ENCODE data around the gene TAP1. TPM values are rescaled to one million over a fixed set of nuclear protein-coding genes. Genes with fewer than 3 reads are reported as not detected.

Gene TAP1
- total and polyA plus RNA-seq, 2 of the 4 experiments (the other 2 are of a cell fraction): 20.1 to 27.6 TPM

DNA sequence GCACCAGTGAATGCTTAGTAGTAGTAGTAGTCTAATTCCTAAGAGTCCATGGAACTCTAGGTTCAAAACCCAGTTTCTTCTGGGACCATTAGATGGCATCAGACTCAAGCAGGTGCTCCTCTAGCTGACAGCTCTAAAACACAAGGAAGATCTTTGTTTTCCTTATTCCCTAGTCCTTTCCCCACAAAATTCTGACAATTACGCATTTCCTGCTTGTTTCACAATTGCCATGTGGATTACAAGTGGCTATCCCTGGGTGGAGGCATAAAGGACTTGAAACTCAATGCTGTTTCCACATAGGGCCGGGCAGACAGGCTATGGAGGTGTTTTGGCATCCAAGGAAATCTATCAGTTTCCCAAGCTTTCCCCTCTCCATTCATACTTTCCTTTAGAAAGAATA is 27.5 kb downstream of the TAP1 start:
- H2BK120ac ChIP-seq (ENCODE audit: low read depth, low read length): no peak overlapping the region
- no peak overlapping the region for H3K18ac ChIP-seq (ENCODE audit: low read depth, low read length)
- no peak overlapping the region for H4K5ac ChIP-seq (ENCODE audit: low read depth, low read length)
- peak; percentile 55 for DNase-seq
- H3K79me1 ChIP-seq (ENCODE audit: low read depth in 1 of 2, low read length in 2 of 2): no peaks in the 10 kb centered on the region
- H3K4ac ChIP-seq (ENCODE audit: low read depth, low read length): no peak overlapping the region
- no peak overlapping the region for H2BK5ac ChIP-seq (ENCODE audit: low read depth, low read length, poor library complexity, severe bottlenecking)
- H3K9me1 ChIP-seq (ENCODE audit: insufficient read depth, low read length): no peaks in the 10 kb centered on the region
- dilution Hi-C loops (cut with HindIII; ENCODE audit: low sequenced_read_pairs, unreplicated experiment) (no loop called here), intact Hi-C loops (cut with micrococcal nuclease) (loop anchor here (1.0 kb wide), 1 partner anchor 42 kb away; no protein-coding TSS in a partner anchor), in situ Hi-C loops (cut with MboI; ENCODE audit: low sequenced_read_pairs) (no loop called here)
- TF ChIP-seq CHD1 (IDR thresholded peaks at IDR 0.05; ENCODE audit: low read depth, low read length) (no peak), CEBPB (IDR thresholded peaks at IDR 0.05; ENCODE audit: low read depth, low read length) (peak; percentile 32; the same call in 1 of the 2 replicates), MAFK (IDR thresholded peaks at IDR 0.05; ENCODE audit: low read depth, low read length) (no peak), POLR2A (IDR thresholded peaks at IDR 0.05; ENCODE audit: low read depth, low read length) (no peak), SMC3 (IDR thresholded peaks at IDR 0.05; ENCODE audit: low read depth, low read length) (no peak), MAZ (IDR thresholded peaks at IDR 0.05; ENCODE audit: borderline replicate concordance, low read depth, low read length) (no peak), NFE2L2 (IDR thresholded peaks at IDR 0.05; ENCODE audit: low read depth, low read length) (no peak), RCOR1 (IDR thresholded peaks at IDR 0.05; ENCODE audit: insufficient replicate concordance, low read length) (no peak), RFX5 (IDR thresholded peaks at IDR 0.05; ENCODE audit: low read depth, low read length) (no peak), RAD21 (IDR thresholded peaks at IDR 0.05; ENCODE audit: low read length) (peak; percentile 47), MXI1 (IDR thresholded peaks at IDR 0.05; ENCODE audit: borderline replicate concordance, low read depth, low read length) (no peak), FOS (IDR thresholded peaks at IDR 0.05; ENCODE audit: low read depth, low read length) (no peak), BHLHE40 (IDR thresholded peaks at IDR 0.05; ENCODE audit: low read depth, low read length) (no peak), ELK1 (IDR thresholded peaks at IDR 0.05; ENCODE audit: borderline replicate concordance, low read depth, low read length) (no peak)
- TF ChIP-seq, protein P1, sequence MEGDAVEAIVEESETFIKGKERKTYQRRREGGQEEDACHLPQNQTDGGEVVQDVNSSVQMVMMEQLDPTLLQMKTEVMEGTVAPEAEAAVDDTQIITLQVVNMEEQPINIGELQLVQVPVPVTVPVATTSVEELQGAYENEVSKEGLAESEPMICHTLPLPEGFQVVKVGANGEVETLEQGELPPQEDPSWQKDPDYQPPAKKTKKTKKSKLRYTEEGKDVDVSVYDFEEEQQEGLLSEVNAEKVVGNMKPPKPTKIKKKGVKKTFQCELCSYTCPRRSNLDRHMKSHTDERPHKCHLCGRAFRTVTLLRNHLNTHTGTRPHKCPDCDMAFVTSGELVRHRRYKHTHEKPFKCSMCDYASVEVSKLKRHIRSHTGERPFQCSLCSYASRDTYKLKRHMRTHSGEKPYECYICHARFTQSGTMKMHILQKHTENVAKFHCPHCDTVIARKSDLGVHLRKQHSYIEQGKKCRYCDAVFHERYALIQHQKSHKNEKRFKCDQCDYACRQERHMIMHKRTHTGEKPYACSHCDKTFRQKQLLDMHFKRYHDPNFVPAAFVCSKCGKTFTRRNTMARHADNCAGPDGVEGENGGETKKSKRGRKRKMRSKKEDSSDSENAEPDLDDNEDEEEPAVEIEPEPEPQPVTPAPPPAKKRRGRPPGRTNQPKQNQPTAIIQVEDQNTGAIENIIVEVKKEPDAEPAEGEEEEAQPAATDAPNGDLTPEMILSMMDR (conservative IDR thresholded peaks at IDR 0.05; ENCODE audit: low read depth, low read length): peak; percentile 36
- TF ChIP-seq, protein P2, sequence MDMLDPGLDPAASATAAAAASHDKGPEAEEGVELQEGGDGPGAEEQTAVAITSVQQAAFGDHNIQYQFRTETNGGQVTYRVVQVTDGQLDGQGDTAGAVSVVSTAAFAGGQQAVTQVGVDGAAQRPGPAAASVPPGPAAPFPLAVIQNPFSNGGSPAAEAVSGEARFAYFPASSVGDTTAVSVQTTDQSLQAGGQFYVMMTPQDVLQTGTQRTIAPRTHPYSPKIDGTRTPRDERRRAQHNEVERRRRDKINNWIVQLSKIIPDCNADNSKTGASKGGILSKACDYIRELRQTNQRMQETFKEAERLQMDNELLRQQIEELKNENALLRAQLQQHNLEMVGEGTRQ (IDR thresholded peaks at IDR 0.05; ENCODE audit: low read depth, low read length): no peak
- H3K9ac ChIP-seq (ENCODE audit: low read depth, low read length): no peak overlapping the region
- no peak overlapping the region for H2AK9ac ChIP-seq (replicated peaks; ENCODE audit: low read depth, low read length, poor library complexity)
- H3K36me3 ChIP-seq (ENCODE audit: control insufficient read depth, insufficient read depth, low read length): peaks cover 19% of the 10 kb centered on the region
- ChIA-PET POLR2A (ENCODE audit: unreplicated experiment) (no interaction called here), CTCF (interaction anchor here (1.4 to 2.4 kb wide), 4 partner anchors 12 to 42 kb away, joined by 3 to 12 read pairs (median 4); partner anchors contain the start of gene TAP2)
- no peaks in the 10 kb centered on the region for H4K20me1 ChIP-seq (ENCODE audit: insufficient read depth, low read length)
- H4K8ac ChIP-seq (ENCODE audit: low read depth in 2 of 2, low read length in 2 of 2): no peak overlapping the region
- H3K56ac ChIP-seq (ENCODE audit: extremely low read depth, insufficient read depth, low read length): no peak overlapping the region
- no peak overlapping the region for H3K14ac ChIP-seq (replicated peaks; ENCODE audit: low read depth, low read length)
- no peaks in the 10 kb centered on the region for H3K9me3 ChIP-seq (ENCODE audit: control insufficient read depth, insufficient read depth, low read length)
- no peak overlapping the region for H2AK5ac ChIP-seq (ENCODE audit: low read depth, low read length)
- H3K23ac ChIP-seq (ENCODE audit: low read depth, low read length): no peak overlapping the region
- WGBS, 2 experiments (ENCODE audit: extremely low coverage in 2 of 2, insufficient read length in 1 of 2): no CpG with 5 or more reads among the region's 2 CpGs
- H3K27ac ChIP-seq (ENCODE audit: insufficient read depth, low read length): no peak overlapping the region
- peak; percentile 57 for ATAC-seq (ENCODE audit: low read depth)
- H3K27me3 ChIP-seq (ENCODE audit: control insufficient read depth, insufficient read depth, low read length): no peaks in the 10 kb centered on the region
- no peak overlapping the region for H3K4me2 ChIP-seq (ENCODE audit: low read depth, low read length)
- H3K4me1 ChIP-seq (ENCODE audit: control insufficient read depth, insufficient read depth, low read length): peaks cover 2% of the 10 kb centered on the region; the same call in 1 of the 2 replicates
- H3K4me3 ChIP-seq (ENCODE audit: insufficient read depth, low read depth, low read length): no peak overlapping the region
- no peak overlapping the region for H2BK20ac ChIP-seq (ENCODE audit: low read depth, low read length)
- H2AFZ ChIP-seq (replicated peaks; ENCODE audit: low read length, poor library complexity): no peak overlapping the region
- H4K91ac ChIP-seq (ENCODE audit: insufficient read depth, low read depth, low read length): no peak overlapping the region
- BruUV-seq (replicated peaks): no TSS peak
- H2BK15ac ChIP-seq (ENCODE audit: low read depth, low read length): no peak overlapping the region
